Measurements from ENCODE around the gene TSPO2. TPM values are rescaled to one million over a fixed set of nuclear protein-coding genes. Genes with fewer than 3 reads are reported as not detected.
A peak's percentile ranks its signal among the peaks of the same experiment; 100 is the strongest.

Gene TSPO2
- total and polyA plus RNA-seq, 2 of the 13 experiments (the other 11 are each of a cell fraction or from before 2014, with no cell fraction given) = 0.55 TPM; not detected in 1

DNA sequence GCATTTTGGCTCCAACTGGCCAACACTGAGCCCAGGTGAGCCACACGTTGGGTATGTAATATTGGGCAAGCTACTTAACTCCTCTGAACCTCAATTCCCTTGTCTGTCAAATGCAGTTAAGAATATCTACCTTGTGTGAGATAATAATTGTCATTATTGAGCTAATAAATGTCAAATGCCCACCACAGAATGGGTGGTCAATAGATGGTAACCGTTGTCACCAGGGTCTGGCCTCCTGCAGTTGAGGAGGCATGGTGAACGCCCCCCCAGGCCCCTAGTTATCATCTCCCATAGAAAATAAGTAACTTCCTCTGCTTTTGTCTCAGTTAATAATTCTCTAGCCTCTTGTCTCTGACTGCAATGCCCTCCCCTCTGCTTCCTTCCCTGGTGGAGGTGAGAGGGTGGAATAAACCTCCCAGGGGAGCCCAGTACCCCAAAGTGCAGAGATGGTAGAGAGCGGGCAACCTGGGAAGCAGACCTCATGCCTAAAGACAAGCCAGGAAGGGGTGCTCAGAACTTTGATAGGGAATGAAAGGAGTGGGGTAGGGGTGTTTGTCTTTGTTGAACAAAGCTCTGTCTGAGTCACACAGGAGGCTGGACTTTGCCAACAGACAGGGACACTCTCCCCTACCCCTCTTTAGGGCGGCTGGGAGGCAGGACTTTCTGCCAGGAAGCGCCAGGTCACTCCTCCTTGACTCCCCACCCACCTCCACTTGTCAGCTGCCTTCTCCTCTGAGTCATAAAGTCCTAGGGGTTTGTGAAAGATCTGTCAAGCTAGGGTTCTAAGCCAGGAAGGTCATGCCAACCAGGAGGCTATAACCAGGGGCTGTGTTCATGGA, 1.9 kb upstream of the TSPO2 start (continued):
- TF ChIP-seq NCOA2 (CRISPR knock-in tag; IDR thresholded peaks at IDR 0.05) = peak; percentile 69; the same call in 1 of the 2 replicates
- TF ChIP-seq IRX3 (CRISPR knock-in tag; IDR thresholded peaks at IDR 0.05; ENCODE audit: borderline replicate concordance, low read depth) = no peak
- TF ChIP-seq, protein P1, sequence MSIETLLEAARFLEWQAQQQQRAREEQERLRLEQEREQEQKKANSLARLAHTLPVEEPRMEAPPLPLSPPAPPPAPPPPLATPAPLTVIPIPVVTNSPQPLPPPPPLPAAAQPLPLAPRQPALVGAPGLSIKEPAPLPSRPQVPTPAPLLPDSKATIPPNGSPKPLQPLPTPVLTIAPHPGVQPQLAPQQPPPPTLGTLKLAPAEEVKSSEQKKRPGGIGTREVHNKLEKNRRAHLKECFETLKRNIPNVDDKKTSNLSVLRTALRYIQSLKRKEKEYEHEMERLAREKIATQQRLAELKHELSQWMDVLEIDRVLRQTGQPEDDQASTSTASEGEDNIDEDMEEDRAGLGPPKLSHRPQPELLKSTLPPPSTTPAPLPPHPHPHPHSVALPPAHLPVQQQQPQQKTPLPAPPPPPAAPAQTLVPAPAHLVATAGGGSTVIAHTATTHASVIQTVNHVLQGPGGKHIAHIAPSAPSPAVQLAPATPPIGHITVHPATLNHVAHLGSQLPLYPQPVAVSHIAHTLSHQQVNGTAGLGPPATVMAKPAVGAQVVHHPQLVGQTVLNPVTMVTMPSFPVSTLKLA (IDR thresholded peaks at IDR 0.05) = no peak
- no peak for TF ChIP-seq MAFF (IDR thresholded peaks at IDR 0.05; ENCODE audit: low read depth, low read length)
- 0 out of 2 replicates have a peak, but pooled peaks have one; percentile 22 for TF ChIP-seq NFE2L2 (IDR thresholded peaks at IDR 0.05; ENCODE audit: low read length)
- no peak for TF ChIP-seq POLR2AphosphoS2 (IDR thresholded peaks at IDR 0.05; ENCODE audit: low read depth, low read length)
- TF ChIP-seq CEBPZ (IDR thresholded peaks at IDR 0.05; ENCODE audit: low read length) = no peak
- peak; percentile 79 for TF ChIP-seq ZMAT3 (CRISPR knock-in tag; conservative IDR thresholded peaks at IDR 0.05)
- no peak for TF ChIP-seq ZNF790 (CRISPR knock-in tag; IDR thresholded peaks at IDR 0.05; ENCODE audit: borderline replicate concordance)
- no peak for TF ChIP-seq ZKSCAN1 (IDR thresholded peaks at IDR 0.05; ENCODE audit: low read length)
- TF ChIP-seq ZNF782 (CRISPR knock-in tag; IDR thresholded peaks at IDR 0.05; ENCODE audit: borderline replicate concordance) = no peak
- TF ChIP-seq HNF4G (IDR thresholded peaks at IDR 0.05; ENCODE audit: borderline replicate concordance, low read depth, low read length) = peak; percentile 63
- TF ChIP-seq HNF4G (CRISPR knock-in tag; IDR thresholded peaks at IDR 0.05; ENCODE audit: borderline replicate concordance, low read depth) = peak; percentile 77; the same call in 1 of the 2 replicates
- TF ChIP-seq, protein P2, sequence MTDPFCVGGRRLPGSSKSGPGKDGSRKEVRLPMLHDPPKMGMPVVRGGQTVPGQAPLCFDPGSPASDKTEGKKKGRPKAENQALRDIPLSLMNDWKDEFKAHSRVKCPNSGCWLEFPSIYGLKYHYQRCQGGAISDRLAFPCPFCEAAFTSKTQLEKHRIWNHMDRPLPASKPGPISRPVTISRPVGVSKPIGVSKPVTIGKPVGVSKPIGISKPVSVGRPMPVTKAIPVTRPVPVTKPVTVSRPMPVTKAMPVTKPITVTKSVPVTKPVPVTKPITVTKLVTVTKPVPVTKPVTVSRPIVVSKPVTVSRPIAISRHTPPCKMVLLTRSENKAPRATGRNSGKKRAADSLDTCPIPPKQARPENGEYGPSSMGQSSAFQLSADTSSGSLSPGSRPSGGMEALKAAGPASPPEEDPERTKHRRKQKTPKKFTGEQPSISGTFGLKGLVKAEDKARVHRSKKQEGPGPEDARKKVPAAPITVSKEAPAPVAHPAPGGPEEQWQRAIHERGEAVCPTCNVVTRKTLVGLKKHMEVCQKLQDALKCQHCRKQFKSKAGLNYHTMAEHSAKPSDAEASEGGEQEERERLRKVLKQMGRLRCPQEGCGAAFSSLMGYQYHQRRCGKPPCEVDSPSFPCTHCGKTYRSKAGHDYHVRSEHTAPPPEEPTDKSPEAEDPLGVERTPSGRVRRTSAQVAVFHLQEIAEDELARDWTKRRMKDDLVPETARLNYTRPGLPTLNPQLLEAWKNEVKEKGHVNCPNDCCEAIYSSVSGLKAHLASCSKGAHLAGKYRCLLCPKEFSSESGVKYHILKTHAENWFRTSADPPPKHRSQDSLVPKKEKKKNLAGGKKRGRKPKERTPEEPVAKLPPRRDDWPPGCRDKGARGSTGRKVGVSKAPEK (CRISPR knock-in tag; IDR thresholded peaks at IDR 0.05; ENCODE audit: borderline replicate concordance) = no peak
- TF ChIP-seq PAX8 (CRISPR knock-in tag; IDR thresholded peaks at IDR 0.05; ENCODE audit: borderline replicate concordance) = no peak
- no peak for TF ChIP-seq SNAPC4 (CRISPR knock-in tag; IDR thresholded peaks at IDR 0.05)

Measured in HepG2 (cell line).